Kidney (tissue), 14 donors: ENCODE data around the gene CASP10. TPM values are rescaled to one million over a fixed set of nuclear protein-coding genes. Genes with fewer than 3 reads are reported as not detected.
A peak's percentile ranks its signal among the peaks of the same experiment; 100 is the strongest.

Experiments used
- DNase-seq, 5 donors: peaks; one replicate each; pipeline ENCODE4 v3.0.0-alpha.2; 2013 to 2020
- FAIRE-seq: peaks from 2 replicates; lab custom pipeline; 2012; peaks lifted over from hg19 to GRCh38; lab: Jason Lieb, UNC
- H3K27ac ChIP-seq, 2 donors: one replicate each; pipeline ENCODE4 v1.7.0; 2013; ENCODE audit warnings: low read depth in 2 of 2, low read length in 2 of 2, inconsistent platforms in 1 of 2
- H3K27me3 ChIP-seq: one replicate; pipeline ENCODE4 v1.7.1; 2013; ENCODE audit warnings: low read length, inconsistent platforms; ENCODE audit not compliant: control insufficient read depth, insufficient read depth
- H3K36me3 ChIP-seq, 3 donors: one replicate each; pipeline versions ENCODE4 v1.7.0 to v1.7.1; 2013; ENCODE audit warnings: low read length in 3 of 3, control low read depth in 1 of 3, inconsistent platforms in 1 of 3; ENCODE audit not compliant: insufficient read depth in 3 of 3, control insufficient read depth in 2 of 3
- H3K4me1 ChIP-seq, 3 donors: one replicate each; pipeline versions ENCODE4 v1.7.0 to v1.7.1; 2013; ENCODE audit warnings: low read length in 3 of 3, inconsistent platforms in 1 of 3, low read depth in 1 of 3; ENCODE audit not compliant: control insufficient read depth in 2 of 3, insufficient read depth in 2 of 3
- H3K4me3 ChIP-seq, 3 donors: one replicate each; pipeline versions ENCODE4 v1.7.0 to v1.8.1; 2013; ENCODE audit warnings: low read length in 3 of 3, control low read depth in 1 of 3, inconsistent platforms in 1 of 3
- H3K9ac ChIP-seq, 3 donors: one replicate each; pipeline versions ENCODE4 v1.7.0 to v1.7.1; 2013; ENCODE audit warnings: low read length in 3 of 3, control low read depth in 1 of 3, inconsistent platforms in 1 of 3
- H3K9me3 ChIP-seq, 3 donors: one replicate each; pipeline versions ENCODE4 v1.7.0 to v1.7.1; 2013; ENCODE audit warnings: low read length in 3 of 3, control low read depth in 1 of 3, inconsistent platforms in 1 of 3; ENCODE audit not compliant: control insufficient read depth in 2 of 3, insufficient read depth in 1 of 3
- CTCF ChIP-seq: IDR thresholded peaks from 3 replicates; pipeline ENCODE4 v1.5.1; 2012; ENCODE audit warnings: mild to moderate bottlenecking, moderate library complexity, borderline replicate concordance; ENCODE audit not compliant: insufficient read depth; ENCODE audit errors: extremely low read depth
- intact Hi-C: fragments of 100-400 bp; cut with DNase I; formaldehyde crosslinking; loops from one replicate; pipeline ENCODE4 v1.11.1; 2022
- polyA plus RNA-seq: library from polyadenylated mRNA; stranded (reverse); fragments of 350-450 nt; fragmentation: Illumina TruSeq; extraction: RNeasy Lipid Tissue Mini Kit (QIAGEN cat#74804); gene quantifications from one replicate; pipeline ENCODE4 v1.2.3, GENCODE V29; 2014; ENCODE audit warnings: low read depth, low replicate concordance; ENCODE audit not compliant: insufficient read depth
- total RNA-seq: library from RNA; stranded (reverse); fragmentation: NEBNext Ultra II Directional; extraction: Animal tissue kit (Norgen Biotek cat#: 25700); gene quantifications from one replicate; pipeline ENCODE4 v1.2.1, GENCODE V29; 2021
- donor health status: control.
- donor health status: control.
- donor health status: control.
- donor health status: control.
- donor health status: control.
- donor health status: DM: yes; HTN: yes; CAD: no.
- donor health status: Normal renal cell carcinoma (clear cell type).

CASP10 gene
- total and polyA plus RNA-seq, 2 donors from 2014 or later = 4.5 to 24.6 TPM

- H3K9ac ChIP-seq = peak overlapping the region in 1 of 3 donors; percentile 1
- H3K9me3 ChIP-seq = no peaks in the 10 kb centered on the region
- FAIRE-seq (peak; percentile 53), DNase-seq (no peak)
- intact Hi-C loops = no loop called here
- H3K27ac ChIP-seq = peak overlapping the region; percentile 79 to 85
- peaks cover 0 to 52% (median 22%) of the 10 kb centered on the region in 3 donors for H3K36me3 ChIP-seq
- H3K4me1 ChIP-seq = peaks cover 0 to 36% (median 9%) of the 10 kb centered on the region in 3 donors
- no peak for TF ChIP-seq CTCF
- no peaks in the 10 kb centered on the region for H3K27me3 ChIP-seq
- H3K4me3 ChIP-seq = no peak overlapping the region
Observed at GRCh38 chr2:201151127-201151981, 31.6 kb upstream of the CASP10 start.

DNA sequence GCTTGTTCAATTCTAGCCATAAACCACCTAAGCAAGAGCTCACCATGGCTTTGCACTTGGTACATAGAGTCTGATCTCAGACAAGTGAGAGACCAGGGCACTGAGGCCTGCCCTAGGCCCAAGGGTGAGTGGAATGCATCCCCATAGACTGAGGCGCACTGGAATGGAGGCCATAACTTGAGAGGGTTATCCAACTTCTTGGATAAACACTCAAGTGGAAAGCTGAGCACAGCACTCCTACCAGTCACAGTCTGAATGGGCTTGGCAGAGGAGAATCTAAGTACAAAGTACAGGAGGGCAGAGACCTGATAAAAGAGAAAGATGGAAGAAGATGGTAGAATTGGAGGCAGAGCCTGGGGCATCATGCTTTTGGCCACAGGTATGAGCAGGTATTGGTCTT is 30.4 kb upstream of the CASP10 start:
- no peak for TF ChIP-seq CTCF
- Histone ChIP-seq H3K9me3 (no peaks in the 10 kb centered on the region), H3K27me3 (no peaks in the 10 kb centered on the region), H3K4me1 (peaks cover 0 to 36% (median 9%) of the 10 kb centered on the region in 3 donors), H3K9ac (no peak overlapping the region), H3K27ac (peak overlapping the region; percentile 39 to 73), H3K4me3 (no peak overlapping the region), H3K36me3 (peaks cover 0 to 45% (median 23%) of the 10 kb centered on the region in 3 donors)
- FAIRE-seq = no peak
- DNase-seq = no peak
- intact Hi-C loops = no loop called here

- Histone ChIP-seq H3K4me3 (no peak overlapping the region), H3K9ac (peak overlapping the region in 1 of 3 donors; percentile 14), H3K9me3 (no peaks in the 10 kb centered on the region), H3K36me3 (peaks cover 0 to 48% (median 30%) of the 10 kb centered on the region in 3 donors), H3K4me1 (peaks cover 2 to 41% (median 16%) of the 10 kb centered on the region in 3 donors), H3K27ac (no peak overlapping the region), H3K27me3 (no peaks in the 10 kb centered on the region)
- intact Hi-C loops = no loop called here
- DNase-seq = no peak
- TF ChIP-seq CTCF = no peak
- FAIRE-seq = no peak
Observed at GRCh38 chr2:201152999-201153815, 29.7 kb upstream of the CASP10 start.
